ENCODE measurements around the gene TMEM125. TPM values are rescaled to one million over a fixed set of nuclear protein-coding genes. Genes with fewer than 3 reads are reported as not detected.

TMEM125 gene
- total RNA-seq, 4 donors from 2014 or later, result not detected

GRCh38 chr1:43294761-43295160, 25.0 kb downstream of the TMEM125 start:
- no peak for TF ChIP-seq CTCF (IDR thresholded peaks at IDR 0.05; ENCODE audit: low read depth)

GRCh38 chr1:43296207-43296606, 26.4 kb downstream of the TMEM125 start:
- TF ChIP-seq CTCF (IDR thresholded peaks at IDR 0.05; ENCODE audit: low read depth), result no peak

GRCh38 chr1:43298055-43298454, 28.3 kb downstream of the TMEM125 start:
- no peak for TF ChIP-seq CTCF (IDR thresholded peaks at IDR 0.05; ENCODE audit: low read depth)

- no peak for TF ChIP-seq CTCF (IDR thresholded peaks at IDR 0.05; ENCODE audit: low read depth)
These were observed 29.3 kb downstream of the TMEM125 start for GRCh38 chr1:43299101-43299500.

GRCh38 chr1:43300378-43301094, 30.8 kb downstream of the TMEM125 start, which contains the start of gene TIE1:
TSS of gene TIE1 (plus strand) at chr1:43300982. CDS start at chr1:43301072, 90 bp downstream.
- TF ChIP-seq CTCF (IDR thresholded peaks at IDR 0.05; ENCODE audit: low read depth), result no peak

- TF ChIP-seq CTCF (IDR thresholded peaks at IDR 0.05; ENCODE audit: low read depth), result no peak
These were observed 32.4 kb downstream of the TMEM125 start for GRCh38 chr1:43302201-43302600.

GRCh38 chr1:43302721-43303470, 33.1 kb downstream of the TMEM125 start:
- no peak for TF ChIP-seq CTCF (IDR thresholded peaks at IDR 0.05; ENCODE audit: low read depth)
